Measurements from ENCODE around the gene STXBP6. TPM values are rescaled to one million over a fixed set of nuclear protein-coding genes. Genes with fewer than 3 reads are reported as not detected.

The STXBP6 gene
- total RNA-seq, 2 donors from 2014 or later: not detected

GRCh38 chr14:24999157-24999556 lies 50.8 kb downstream of the STXBP6 start:
- no peak for DNase-seq (ENCODE audit: low spot score)
- Mint-ChIP-seq H3K27me3 (peaks cover 3 to 7% of the 10 kb centered on the region in 2 donors), H3K4me1 (ENCODE audit: low read depth in 2 of 2) (no peaks in the 10 kb centered on the region), H3K9me3 (no peaks in the 10 kb centered on the region), H3K27ac (no peak overlapping the region), H3K4me3 (no peak overlapping the region), H3K36me3 (no peaks in the 10 kb centered on the region)
- no peak for ATAC-seq

- no peak for DNase-seq (ENCODE audit: low spot score)
- ATAC-seq: no peak
- Mint-ChIP-seq H3K9me3 (no peaks in the 10 kb centered on the region), H3K36me3 (no peaks in the 10 kb centered on the region), H3K27ac (no peak overlapping the region), H3K4me1 (ENCODE audit: low read depth in 2 of 2) (no peaks in the 10 kb centered on the region), H3K27me3 (peaks cover 0 to 3% of the 10 kb centered on the region in 2 donors), H3K4me3 (no peak overlapping the region)
Measured at GRCh38 chr14:24996930-24997725, 52.8 kb downstream of the STXBP6 start.

GRCh38 chr14:24995016-24995415 lies 54.9 kb downstream of the STXBP6 start:
- DNase-seq (ENCODE audit: low spot score) (no peak), ATAC-seq (no peak)

GRCh38 chr14:24993631-24994030 lies 56.3 kb downstream of the STXBP6 start:
- peaks cover 0 to 7% of the 10 kb centered on the region in 2 donors for H3K27me3 Mint-ChIP-seq

More at GRCh38 chr14:24995016-24995415, 54.9 kb downstream of the STXBP6 start:
- Mint-ChIP-seq H3K9me3 (no peaks in the 10 kb centered on the region), H3K4me1 (ENCODE audit: low read depth in 2 of 2) (no peaks in the 10 kb centered on the region), H3K4me3 (no peak overlapping the region), H3K36me3 (no peaks in the 10 kb centered on the region), H3K27me3 (peaks cover 0 to 7% of the 10 kb centered on the region in 2 donors), H3K27ac (no peak overlapping the region)

GRCh38 chr14:24992624-24993360 lies 57.2 kb downstream of the STXBP6 start:
- ATAC-seq: no peak
- Mint-ChIP-seq H3K36me3 (no peaks in the 10 kb centered on the region), H3K27ac (no peak overlapping the region), H3K9me3 (no peaks in the 10 kb centered on the region), H3K4me3 (no peak overlapping the region), H3K27me3 (peaks cover 2 to 8% of the 10 kb centered on the region in 2 donors), H3K4me1 (ENCODE audit: low read depth in 2 of 2) (no peaks in the 10 kb centered on the region)
- no peak for DNase-seq (ENCODE audit: low spot score)

More at GRCh38 chr14:24993631-24994030, 56.3 kb downstream of the STXBP6 start:
- ATAC-seq: no peak
- no peak overlapping the region for H3K27ac Mint-ChIP-seq
- no peaks in the 10 kb centered on the region for H3K4me1 Mint-ChIP-seq (ENCODE audit: low read depth in 2 of 2)
- H3K9me3 Mint-ChIP-seq: no peaks in the 10 kb centered on the region
- no peak overlapping the region for H3K4me3 Mint-ChIP-seq
- no peak for DNase-seq (ENCODE audit: low spot score)
- no peaks in the 10 kb centered on the region for H3K36me3 Mint-ChIP-seq

GRCh38 chr14:24991821-24992220 lies 58.1 kb downstream of the STXBP6 start:
- DNase-seq (ENCODE audit: low spot score) (no peak), ATAC-seq (no peak)
- H3K9me3 Mint-ChIP-seq: no peaks in the 10 kb centered on the region
- no peaks in the 10 kb centered on the region for H3K4me1 Mint-ChIP-seq (ENCODE audit: low read depth in 2 of 2)
- peaks cover 8 to 10% of the 10 kb centered on the region in 2 donors for H3K27me3 Mint-ChIP-seq
- H3K36me3 Mint-ChIP-seq: no peaks in the 10 kb centered on the region
- no peak overlapping the region for H3K27ac Mint-ChIP-seq
- H3K4me3 Mint-ChIP-seq: no peak overlapping the region

GRCh38 chr14:24991288-24991687 lies 58.7 kb downstream of the STXBP6 start:
- DNase-seq (ENCODE audit: low spot score) (no peak), ATAC-seq (no peak)
- Mint-ChIP-seq H3K27ac (no peak overlapping the region), H3K36me3 (no peaks in the 10 kb centered on the region), H3K9me3 (no peaks in the 10 kb centered on the region), H3K27me3 (peaks cover 8 to 10% of the 10 kb centered on the region in 2 donors), H3K4me3 (no peak overlapping the region), H3K4me1 (ENCODE audit: low read depth in 2 of 2) (no peaks in the 10 kb centered on the region)

- DNase-seq (ENCODE audit: low spot score) (no peak), ATAC-seq (no peak)
- no peaks in the 10 kb centered on the region for H3K9me3 Mint-ChIP-seq
- no peak overlapping the region for H3K27ac Mint-ChIP-seq
- H3K4me3 Mint-ChIP-seq: no peak overlapping the region
- H3K36me3 Mint-ChIP-seq: no peaks in the 10 kb centered on the region
- no peaks in the 10 kb centered on the region for H3K4me1 Mint-ChIP-seq (ENCODE audit: low read depth in 2 of 2)
- peaks cover 8 to 11% of the 10 kb centered on the region in 2 donors for H3K27me3 Mint-ChIP-seq
Measured at GRCh38 chr14:24990773-24991172, 59.2 kb downstream of the STXBP6 start.

- DNase-seq (ENCODE audit: low spot score) (no peak), ATAC-seq (no peak)
- Mint-ChIP-seq H3K4me3 (no peak overlapping the region), H3K27ac (no peak overlapping the region), H3K27me3 (peaks cover 8 to 16% of the 10 kb centered on the region in 2 donors), H3K9me3 (no peaks in the 10 kb centered on the region), H3K4me1 (ENCODE audit: low read depth in 2 of 2) (no peaks in the 10 kb centered on the region), H3K36me3 (no peaks in the 10 kb centered on the region)
Measured at GRCh38 chr14:24990050-24990449, 59.9 kb downstream of the STXBP6 start.

GRCh38 chr14:24988760-24989159 lies 61.2 kb downstream of the STXBP6 start:
- Mint-ChIP-seq H3K9me3 (no peaks in the 10 kb centered on the region), H3K4me3 (no peak overlapping the region), H3K4me1 (ENCODE audit: low read depth in 2 of 2) (no peaks in the 10 kb centered on the region), H3K27me3 (peaks cover 15 to 19% of the 10 kb centered on the region in 2 donors), H3K36me3 (no peaks in the 10 kb centered on the region), H3K27ac (no peak overlapping the region)
- ATAC-seq: no peak
- no peak for DNase-seq (ENCODE audit: low spot score)

- Mint-ChIP-seq H3K9me3 (no peaks in the 10 kb centered on the region), H3K27me3 (peaks cover 28 to 32% of the 10 kb centered on the region in 2 donors)
- DNase-seq (ENCODE audit: low spot score): no peak
Measured at GRCh38 chr14:24986206-24986893, 63.6 kb downstream of the STXBP6 start.

GRCh38 chr14:24984846-24985589 lies 64.9 kb downstream of the STXBP6 start:
- Mint-ChIP-seq H3K4me3 (no peak overlapping the region), H3K9me3 (no peaks in the 10 kb centered on the region), H3K27me3 (peaks cover 28 to 29% of the 10 kb centered on the region in 2 donors), H3K27ac (no peak overlapping the region), H3K36me3 (no peaks in the 10 kb centered on the region), H3K4me1 (ENCODE audit: low read depth in 2 of 2) (no peaks in the 10 kb centered on the region)
- ATAC-seq (no peak), DNase-seq (ENCODE audit: low spot score) (no peak)

More at GRCh38 chr14:24986206-24986893, 63.6 kb downstream of the STXBP6 start:
- ATAC-seq: no peak
- Mint-ChIP-seq H3K36me3 (no peaks in the 10 kb centered on the region), H3K27ac (no peak overlapping the region), H3K4me1 (ENCODE audit: low read depth in 2 of 2) (no peaks in the 10 kb centered on the region), H3K4me3 (no peak overlapping the region)

- DNase-seq (ENCODE audit: low spot score): no peak
- no peak overlapping the region for H3K4me3 Mint-ChIP-seq
- H3K36me3 Mint-ChIP-seq: no peaks in the 10 kb centered on the region
- no peak overlapping the region for H3K27ac Mint-ChIP-seq
- ATAC-seq: no peak
- H3K4me1 Mint-ChIP-seq (ENCODE audit: low read depth in 2 of 2): no peaks in the 10 kb centered on the region
- H3K9me3 Mint-ChIP-seq: no peaks in the 10 kb centered on the region
- peaks cover 34 to 39% of the 10 kb centered on the region in 2 donors for H3K27me3 Mint-ChIP-seq
Measured at GRCh38 chr14:24982472-24983155, 67.3 kb downstream of the STXBP6 start.
